SK-N-SH treated with all-trans-retinoic acid at 6 μM for 48 hours (cell line): ENCODE data around the gene FAM111A.

Source experiments
- ATAC-seq: fragments of 200-7000 bp; cut with Tn5 transposase; 3 replicates; pipeline ENCODE4 v1.9.1; 2020; ENCODE audit warnings: mild to moderate bottlenecking, moderate library complexity
- ARNTL ChIP-seq: fragments of 450-650 bp; formaldehyde crosslinking; IDR thresholded peaks from 2 replicates; pipeline ENCODE4 v1.5.0; 2020; ENCODE audit warnings: low read depth, mild to moderate bottlenecking, moderate library complexity, borderline replicate concordance
- BACH2 ChIP-seq: fragments of 250-450 bp; sonication (Bioruptor Pico); IDR thresholded peaks from 2 replicates; pipeline ENCODE4 v1.9.0; 2021; ENCODE audit warnings: mild to moderate bottlenecking, borderline replicate concordance
- CREB5 ChIP-seq: fragments of 250-450 bp; sonication (Bioruptor Pico); IDR thresholded peaks from 2 replicates; pipeline ENCODE4 v1.5.1; 2020; ENCODE audit warnings: low read depth, mild to moderate bottlenecking, moderate library complexity
- CSRNP3 ChIP-seq: fragments of 250-450 bp; sonication (Bioruptor Pico); IDR thresholded peaks from 2 replicates; pipeline ENCODE4 v1.5.1; 2021; ENCODE audit warnings: mild to moderate bottlenecking, moderate library complexity
- ESRRG ChIP-seq: fragments of 250-450 bp; sonication (Bioruptor Pico); IDR thresholded peaks from 2 replicates; pipeline ENCODE4 v1.6.1; 2021; ENCODE audit warnings: mild to moderate bottlenecking
- GLIS3 ChIP-seq: fragments of 250-450 bp; sonication (Bioruptor Pico); IDR thresholded peaks from 2 replicates; pipeline ENCODE4 v1.5.0; 2020; ENCODE audit warnings: mild to moderate bottlenecking, moderate library complexity
- ISL1 ChIP-seq: fragments of 250-450 bp; sonication (Bioruptor Pico); IDR thresholded peaks from 2 replicates; pipeline ENCODE4 v2.1.2; 2022; ENCODE audit warnings: mild to moderate bottlenecking, moderate library complexity
- POU6F1 ChIP-seq: fragments of 250-450 bp; sonication (Bioruptor Pico); IDR thresholded peaks from 2 replicates; pipeline ENCODE4 v1.8.0; 2021; ENCODE audit warnings: low read depth, mild to moderate bottlenecking, moderate library complexity, borderline replicate concordance
- PPARA ChIP-seq: fragments of 250-450 bp; sonication (Bioruptor Pico); IDR thresholded peaks from 2 replicates; pipeline ENCODE4 v1.5.0; 2020; ENCODE audit warnings: mild to moderate bottlenecking, borderline replicate concordance
- RARB ChIP-seq: fragments of 250-450 bp; sonication (Bioruptor Pico); IDR thresholded peaks from 2 replicates; pipeline ENCODE4 v1.8.0; 2021; ENCODE audit warnings: mild to moderate bottlenecking, moderate library complexity
- SNAI2 ChIP-seq: fragments of 250-450 bp; sonication (Bioruptor Pico); IDR thresholded peaks from 2 replicates; pipeline ENCODE4 v1.5.0; 2020; ENCODE audit warnings: mild to moderate bottlenecking, moderate library complexity
- TCF4 ChIP-seq: fragments of 250-450 bp; sonication (Bioruptor Pico); IDR thresholded peaks from 2 replicates; pipeline ENCODE4 v1.8.0; 2021; ENCODE audit warnings: mild to moderate bottlenecking, moderate library complexity, borderline replicate concordance
- TOX ChIP-seq: fragments of 250-450 bp; sonication (Bioruptor Pico); IDR thresholded peaks from 2 replicates; pipeline ENCODE4 v1.8.0; 2021; ENCODE audit warnings: mild to moderate bottlenecking, moderate library complexity, borderline replicate concordance
- ZC3H10 ChIP-seq: fragments of 250-450 bp; sonication (Bioruptor Pico); IDR thresholded peaks from 2 replicates; pipeline ENCODE4 v1.5.1; 2021; ENCODE audit warnings: mild to moderate bottlenecking, moderate library complexity
- ZFP3 ChIP-seq: fragments of 250-450 bp; sonication (Bioruptor Pico); IDR thresholded peaks from 2 replicates; pipeline ENCODE4 v1.5.0; 2020; ENCODE audit warnings: mild to moderate bottlenecking, moderate library complexity
- ZFP30 ChIP-seq: fragments of 450-650 bp; formaldehyde crosslinking; IDR thresholded peaks from 2 replicates; pipeline ENCODE4 v1.5.0; 2022; ENCODE audit warnings: mild to moderate bottlenecking, moderate library complexity
- ZNF565 ChIP-seq: fragments of 450-650 bp; formaldehyde crosslinking; conservative IDR thresholded peaks from 2 replicates; pipeline ENCODE4 v1.5.0; 2020; ENCODE audit warnings: low read depth, mild to moderate bottlenecking, moderate library complexity
- ZNF70 ChIP-seq: fragments of 450-650 bp; formaldehyde crosslinking; IDR thresholded peaks from 2 replicates; pipeline ENCODE4 v1.5.0; 2020; ENCODE audit warnings: mild to moderate bottlenecking, moderate library complexity
- TF ChIP-seq, protein P1 (sequence below): fragments of 250-450 bp; sonication (Bioruptor Pico); IDR thresholded peaks from 2 replicates; pipeline ENCODE4 v1.5.0; 2020; ENCODE audit warnings: mild to moderate bottlenecking, moderate library complexity
- TF ChIP-seq, protein P2 (sequence below): fragments of 250-450 bp; sonication (Bioruptor Pico); IDR thresholded peaks from 2 replicates; pipeline ENCODE4 v1.8.0; 2020; ENCODE audit warnings: mild to moderate bottlenecking, moderate library complexity, borderline replicate concordance

FAM111A gene

GRCh38 chr11:59115553-59115952 is 27.1 kb upstream of the FAM111A start:
- ATAC-seq, result no peak

GRCh38 chr11:59117774-59118173 is 24.9 kb upstream of the FAM111A start:
- TF ChIP-seq SNAI2 (CRISPR knock-in tag) (no peak), ISL1 (CRISPR knock-in tag) (no peak), ESRRG (CRISPR knock-in tag) (no peak), RARB (CRISPR knock-in tag) (no peak), TCF4 (CRISPR knock-in tag) (no peak), ZFP30 (CRISPR knock-in tag) (no peak), ZNF70 (CRISPR knock-in tag) (no peak), ZFP3 (no peak), BACH2 (no peak), POU6F1 (CRISPR knock-in tag) (no peak)
- ATAC-seq, result no peak

More at GRCh38 chr11:59115553-59115952, 27.1 kb upstream of the FAM111A start:
- no peak for TF ChIP-seq CSRNP3 (CRISPR knock-in tag)
- no peak for TF ChIP-seq PPARA (CRISPR knock-in tag)
- no peak for TF ChIP-seq POU6F1 (CRISPR knock-in tag)
- TF ChIP-seq TCF4 (CRISPR knock-in tag), result no peak
- no peak for TF ChIP-seq ESRRG (CRISPR knock-in tag)
- TF ChIP-seq ZFP30 (CRISPR knock-in tag), result no peak
- TF ChIP-seq SNAI2 (CRISPR knock-in tag), result no peak
- TF ChIP-seq TOX, result no peak
- TF ChIP-seq ISL1 (CRISPR knock-in tag), result no peak
- no peak for TF ChIP-seq ARNTL (CRISPR knock-in tag)
- no peak for TF ChIP-seq CREB5 (CRISPR knock-in tag)
- TF ChIP-seq, protein P1, sequence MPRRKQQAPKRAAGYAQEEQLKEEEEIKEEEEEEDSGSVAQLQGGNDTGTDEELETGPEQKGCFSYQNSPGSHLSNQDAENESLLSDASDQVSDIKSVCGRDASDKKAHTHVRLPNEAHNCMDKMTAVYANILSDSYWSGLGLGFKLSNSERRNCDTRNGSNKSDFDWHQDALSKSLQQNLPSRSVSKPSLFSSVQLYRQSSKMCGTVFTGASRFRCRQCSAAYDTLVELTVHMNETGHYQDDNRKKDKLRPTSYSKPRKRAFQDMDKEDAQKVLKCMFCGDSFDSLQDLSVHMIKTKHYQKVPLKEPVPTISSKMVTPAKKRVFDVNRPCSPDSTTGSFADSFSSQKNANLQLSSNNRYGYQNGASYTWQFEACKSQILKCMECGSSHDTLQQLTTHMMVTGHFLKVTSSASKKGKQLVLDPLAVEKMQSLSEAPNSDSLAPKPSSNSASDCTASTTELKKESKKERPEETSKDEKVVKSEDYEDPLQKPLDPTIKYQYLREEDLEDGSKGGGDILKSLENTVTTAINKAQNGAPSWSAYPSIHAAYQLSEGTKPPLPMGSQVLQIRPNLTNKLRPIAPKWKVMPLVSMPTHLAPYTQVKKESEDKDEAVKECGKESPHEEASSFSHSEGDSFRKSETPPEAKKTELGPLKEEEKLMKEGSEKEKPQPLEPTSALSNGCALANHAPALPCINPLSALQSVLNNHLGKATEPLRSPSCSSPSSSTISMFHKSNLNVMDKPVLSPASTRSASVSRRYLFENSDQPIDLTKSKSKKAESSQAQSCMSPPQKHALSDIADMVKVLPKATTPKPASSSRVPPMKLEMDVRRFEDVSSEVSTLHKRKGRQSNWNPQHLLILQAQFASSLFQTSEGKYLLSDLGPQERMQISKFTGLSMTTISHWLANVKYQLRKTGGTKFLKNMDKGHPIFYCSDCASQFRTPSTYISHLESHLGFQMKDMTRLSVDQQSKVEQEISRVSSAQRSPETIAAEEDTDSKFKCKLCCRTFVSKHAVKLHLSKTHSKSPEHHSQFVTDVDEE, result no peak
- no peak for TF ChIP-seq ZC3H10 (CRISPR knock-in tag)
- no peak for TF ChIP-seq GLIS3 (CRISPR knock-in tag)
- no peak for TF ChIP-seq ZFP3
- TF ChIP-seq ZNF70 (CRISPR knock-in tag), result no peak
- no peak for TF ChIP-seq BACH2
- no peak for TF ChIP-seq RARB (CRISPR knock-in tag)
- no peak for TF ChIP-seq ZNF565 (CRISPR knock-in tag)
- TF ChIP-seq, protein P2, sequence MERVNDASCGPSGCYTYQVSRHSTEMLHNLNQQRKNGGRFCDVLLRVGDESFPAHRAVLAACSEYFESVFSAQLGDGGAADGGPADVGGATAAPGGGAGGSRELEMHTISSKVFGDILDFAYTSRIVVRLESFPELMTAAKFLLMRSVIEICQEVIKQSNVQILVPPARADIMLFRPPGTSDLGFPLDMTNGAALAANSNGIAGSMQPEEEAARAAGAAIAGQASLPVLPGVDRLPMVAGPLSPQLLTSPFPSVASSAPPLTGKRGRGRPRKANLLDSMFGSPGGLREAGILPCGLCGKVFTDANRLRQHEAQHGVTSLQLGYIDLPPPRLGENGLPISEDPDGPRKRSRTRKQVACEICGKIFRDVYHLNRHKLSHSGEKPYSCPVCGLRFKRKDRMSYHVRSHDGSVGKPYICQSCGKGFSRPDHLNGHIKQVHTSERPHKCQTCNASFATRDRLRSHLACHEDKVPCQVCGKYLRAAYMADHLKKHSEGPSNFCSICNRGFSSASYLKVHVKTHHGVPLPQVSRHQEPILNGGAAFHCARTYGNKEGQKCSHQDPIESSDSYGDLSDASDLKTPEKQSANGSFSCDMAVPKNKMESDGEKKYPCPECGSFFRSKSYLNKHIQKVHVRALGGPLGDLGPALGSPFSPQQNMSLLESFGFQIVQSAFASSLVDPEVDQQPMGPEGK (CRISPR knock-in tag), result no peak
